ENCODE results near the gene ETS2.
A peak's percentile ranks its signal among the peaks of the same experiment; 100 is the strongest.

Gene ETS2

DNA sequence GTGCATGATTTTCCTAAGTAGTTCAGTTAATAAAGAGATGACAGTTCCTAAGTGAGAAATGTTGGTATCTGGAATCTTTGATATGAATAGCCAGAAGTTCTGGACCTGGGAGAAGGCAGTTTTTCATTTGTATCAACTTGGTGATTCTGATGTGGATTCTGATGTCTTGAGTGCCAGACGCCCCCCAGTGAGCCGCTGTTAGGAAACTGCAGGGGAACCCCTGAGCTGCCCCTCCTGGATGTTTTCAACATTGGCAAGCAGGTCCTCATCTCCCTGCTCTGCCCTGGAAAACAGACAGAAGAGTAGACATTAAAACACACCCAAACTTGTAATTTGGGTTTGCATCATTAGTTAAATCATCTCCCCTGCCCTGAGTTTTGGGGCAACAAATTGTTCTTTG, 7.4 kb downstream of the ETS2 start:
- H3K36me3 ChIP-seq (ENCODE audit: control insufficient read depth, insufficient read depth, low read length) = peaks cover 69% of the 10 kb centered on the region
- H3K4me1 ChIP-seq (ENCODE audit: control insufficient read depth, insufficient read depth, low read length) = peaks cover 65% of the 10 kb centered on the region
- H3K27ac ChIP-seq (ENCODE audit: low read depth, low read length) = peak overlapping the region; percentile 96

DNA sequence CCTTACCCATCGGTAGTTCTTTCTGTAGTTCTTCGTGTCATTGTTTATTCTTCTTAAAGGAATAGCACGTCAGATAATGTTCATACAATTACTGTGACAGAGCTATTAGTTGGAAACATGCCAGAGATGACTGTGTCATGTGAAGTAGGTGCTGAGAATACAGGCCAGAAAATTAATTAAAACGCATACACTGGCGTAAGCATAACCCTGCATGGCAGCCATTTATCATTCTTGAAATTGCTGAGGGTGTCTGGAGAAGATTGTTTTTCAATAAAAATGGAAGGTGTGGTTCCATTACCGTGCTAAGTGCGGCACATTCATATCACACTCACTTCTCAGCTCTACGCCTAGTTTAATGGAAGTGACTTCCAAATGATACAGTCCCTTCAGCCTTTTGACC, 7.8 kb downstream of the ETS2 start:
- Histone ChIP-seq H3K9ac (ENCODE audit: low read length) (peak overlapping the region; percentile 67), H3K36me3 (ENCODE audit: control insufficient read depth, insufficient read depth, low read length) (peaks cover 73% of the 10 kb centered on the region), H3K4me1 (ENCODE audit: control insufficient read depth, insufficient read depth, low read length) (peaks cover 61% of the 10 kb centered on the region), H3K4me3 (ENCODE audit: low read depth, low read length) (peak overlapping the region; percentile 36; the same call in 1 of the 2 replicates), H3K27ac (ENCODE audit: low read depth, low read length) (peak overlapping the region; percentile 96; the same call in 1 of the 2 replicates), H3K27me3 (ENCODE audit: control insufficient read depth, insufficient read depth, low read length) (no peaks in the 10 kb centered on the region), H3K9me3 (ENCODE audit: control insufficient read depth, insufficient read depth, low read depth, low read length) (no peaks in the 10 kb centered on the region)

More for the DNA sequence above, 7.4 kb downstream of the ETS2 start:
- H3K9me3 ChIP-seq (ENCODE audit: control insufficient read depth, insufficient read depth, low read depth, low read length) = no peaks in the 10 kb centered on the region
- H3K27me3 ChIP-seq (ENCODE audit: control insufficient read depth, insufficient read depth, low read length) = no peaks in the 10 kb centered on the region
- H3K4me3 ChIP-seq (ENCODE audit: low read depth, low read length) = peak overlapping the region; percentile 36; the same call in 1 of the 2 replicates
- peak overlapping the region; percentile 67 for H3K9ac ChIP-seq (ENCODE audit: low read length)

- peak overlapping the region; percentile 58; the same call in 1 of the 2 replicates for H3K27ac ChIP-seq (ENCODE audit: low read depth, low read length)
- H3K4me1 ChIP-seq (ENCODE audit: control insufficient read depth, insufficient read depth, low read length) = peaks cover 52% of the 10 kb centered on the region
- peaks cover 81% of the 10 kb centered on the region for H3K36me3 ChIP-seq (ENCODE audit: control insufficient read depth, insufficient read depth, low read length)
- H3K4me3 ChIP-seq (ENCODE audit: low read depth, low read length) = peak overlapping the region; percentile 9; the same call in 1 of the 2 replicates
- no peaks in the 10 kb centered on the region for H3K9me3 ChIP-seq (ENCODE audit: control insufficient read depth, insufficient read depth, low read depth, low read length)
- no peaks in the 10 kb centered on the region for H3K27me3 ChIP-seq (ENCODE audit: control insufficient read depth, insufficient read depth, low read length)
- H3K9ac ChIP-seq (ENCODE audit: low read length) = peak overlapping the region; percentile 60
Observed at GRCh38 chr21:38814126-38815059, 8.7 kb downstream of the ETS2 start.

DNA sequence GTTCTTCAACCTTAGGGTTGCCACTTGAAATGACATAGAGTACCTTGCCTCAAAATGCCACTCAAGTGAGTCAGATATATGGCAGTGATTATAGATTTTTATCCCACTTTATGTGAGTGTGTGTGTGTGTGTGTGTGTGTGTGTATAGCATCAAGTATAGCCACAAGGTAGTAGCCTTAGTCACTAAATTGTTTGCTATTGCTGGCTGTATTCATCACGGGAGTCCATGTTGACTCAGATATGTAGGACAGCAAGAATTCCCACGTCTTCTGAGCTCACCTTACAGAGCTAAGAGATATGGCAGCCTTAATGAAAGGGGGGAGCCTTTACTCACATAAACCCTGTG, 9.3 kb downstream of the ETS2 start:
- peak overlapping the region; percentile 60 for H3K9ac ChIP-seq (ENCODE audit: low read length)
- no peaks in the 10 kb centered on the region for H3K9me3 ChIP-seq (ENCODE audit: control insufficient read depth, insufficient read depth, low read depth, low read length)
- H3K4me1 ChIP-seq (ENCODE audit: control insufficient read depth, insufficient read depth, low read length) = peaks cover 47% of the 10 kb centered on the region
- H3K27ac ChIP-seq (ENCODE audit: low read depth, low read length) = peak overlapping the region; percentile 58; the same call in 1 of the 2 replicates
- no peak overlapping the region for H3K4me3 ChIP-seq (ENCODE audit: low read depth, low read length)
- no peaks in the 10 kb centered on the region for H3K27me3 ChIP-seq (ENCODE audit: control insufficient read depth, insufficient read depth, low read length)
- H3K36me3 ChIP-seq (ENCODE audit: control insufficient read depth, insufficient read depth, low read length) = peaks cover 84% of the 10 kb centered on the region

DNA sequence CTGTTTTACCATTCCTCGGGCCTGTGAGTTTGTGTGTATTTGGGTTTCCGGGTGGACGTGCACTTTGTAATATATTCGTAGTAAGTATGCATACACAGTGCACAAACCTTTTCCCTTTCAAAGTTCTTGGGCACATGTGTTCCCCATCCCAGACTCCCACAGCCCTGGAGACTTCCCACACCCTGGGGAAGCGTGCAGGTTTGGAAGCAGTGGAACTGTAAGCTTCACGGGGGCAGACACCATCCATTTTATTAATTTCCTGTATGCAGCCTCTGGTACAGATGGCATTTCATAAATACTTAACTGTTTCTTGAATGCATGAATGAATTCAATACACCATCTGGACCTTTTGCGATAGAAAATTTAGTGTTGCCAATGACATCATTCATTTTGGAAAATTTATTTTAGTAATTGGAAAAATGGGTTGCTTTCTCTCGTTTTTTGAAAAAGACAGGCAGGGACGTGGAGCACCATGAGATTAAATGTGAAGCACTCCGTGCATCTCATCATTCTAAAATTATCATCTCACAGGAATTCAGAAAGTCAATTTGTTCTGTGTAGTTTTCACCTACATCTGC, 10.8 kb downstream of the ETS2 start:
- Histone ChIP-seq H3K9ac (ENCODE audit: low read length) (no peak overlapping the region), H3K27ac (ENCODE audit: low read depth, low read length) (no peak overlapping the region), H3K36me3 (ENCODE audit: control insufficient read depth, insufficient read depth, low read length) (peaks cover 89% of the 10 kb centered on the region), H3K4me3 (ENCODE audit: low read depth, low read length) (no peak overlapping the region), H3K4me1 (ENCODE audit: control insufficient read depth, insufficient read depth, low read length) (peaks cover 33% of the 10 kb centered on the region), H3K9me3 (ENCODE audit: control insufficient read depth, insufficient read depth, low read depth, low read length) (no peaks in the 10 kb centered on the region), H3K27me3 (ENCODE audit: control insufficient read depth, insufficient read depth, low read length) (no peaks in the 10 kb centered on the region)

- no peak overlapping the region for H3K9ac ChIP-seq (ENCODE audit: low read length)
- no peaks in the 10 kb centered on the region for H3K9me3 ChIP-seq (ENCODE audit: control insufficient read depth, insufficient read depth, low read depth, low read length)
- H3K4me3 ChIP-seq (ENCODE audit: low read depth, low read length) = no peak overlapping the region
- H3K4me1 ChIP-seq (ENCODE audit: control insufficient read depth, insufficient read depth, low read length) = peaks cover 22% of the 10 kb centered on the region
- peaks cover 95% of the 10 kb centered on the region for H3K36me3 ChIP-seq (ENCODE audit: control insufficient read depth, insufficient read depth, low read length)
- no peak overlapping the region for H3K27ac ChIP-seq (ENCODE audit: low read depth, low read length)
- H3K27me3 ChIP-seq (ENCODE audit: control insufficient read depth, insufficient read depth, low read length) = no peaks in the 10 kb centered on the region
Observed at GRCh38 chr21:38817371-38818324, 11.9 kb downstream of the ETS2 start.

DNA sequence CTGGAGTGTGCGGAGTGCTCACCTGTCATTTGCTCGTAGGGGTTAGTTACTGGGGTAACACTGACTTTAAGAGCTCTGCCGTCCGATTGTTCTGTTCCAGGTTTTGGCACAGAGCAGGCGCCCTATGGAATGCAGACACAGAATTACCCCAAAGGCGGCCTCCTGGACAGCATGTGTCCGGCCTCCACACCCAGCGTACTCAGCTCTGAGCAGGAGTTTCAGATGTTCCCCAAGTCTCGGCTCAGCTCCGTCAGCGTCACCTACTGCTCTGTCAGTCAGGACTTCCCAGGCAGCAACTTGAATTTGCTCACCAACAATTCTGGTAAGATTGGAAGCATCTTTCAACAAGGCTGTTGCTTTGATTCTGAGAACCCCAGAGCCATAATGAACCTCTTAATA, 12.6 kb downstream of the ETS2 start:
- H3K4me1 ChIP-seq (ENCODE audit: control insufficient read depth, insufficient read depth, low read length) = peaks cover 16% of the 10 kb centered on the region
- H3K27me3 ChIP-seq (ENCODE audit: control insufficient read depth, insufficient read depth, low read length) = no peaks in the 10 kb centered on the region
- H3K36me3 ChIP-seq (ENCODE audit: control insufficient read depth, insufficient read depth, low read length) = peaks cover 95% of the 10 kb centered on the region
- H3K4me3 ChIP-seq (ENCODE audit: low read depth, low read length) = no peak overlapping the region
- H3K9ac ChIP-seq (ENCODE audit: low read length) = no peak overlapping the region
- no peaks in the 10 kb centered on the region for H3K9me3 ChIP-seq (ENCODE audit: control insufficient read depth, insufficient read depth, low read depth, low read length)
- no peak overlapping the region for H3K27ac ChIP-seq (ENCODE audit: low read depth, low read length)

- Histone ChIP-seq H3K9ac (ENCODE audit: low read length) (no peak overlapping the region), H3K4me1 (ENCODE audit: control insufficient read depth, insufficient read depth, low read length) (peaks cover 8% of the 10 kb centered on the region), H3K27ac (ENCODE audit: low read depth, low read length) (no peak overlapping the region), H3K4me3 (ENCODE audit: low read depth, low read length) (no peak overlapping the region), H3K27me3 (ENCODE audit: control insufficient read depth, insufficient read depth, low read length) (no peaks in the 10 kb centered on the region), H3K9me3 (ENCODE audit: control insufficient read depth, insufficient read depth, low read depth, low read length) (no peaks in the 10 kb centered on the region), H3K36me3 (ENCODE audit: control insufficient read depth, insufficient read depth, low read length) (peaks cover 97% of the 10 kb centered on the region)
Observed at GRCh38 chr21:38819051-38819718, 13.5 kb downstream of the ETS2 start.

GRCh38 chr21:38819719-38820159, 14.0 kb downstream of the ETS2 start:
- H3K4me3 ChIP-seq (ENCODE audit: low read depth, low read length) = no peak overlapping the region
- peaks cover 97% of the 10 kb centered on the region for H3K36me3 ChIP-seq (ENCODE audit: control insufficient read depth, insufficient read depth, low read length)
- H3K4me1 ChIP-seq (ENCODE audit: control insufficient read depth, insufficient read depth, low read length) = peaks cover 2% of the 10 kb centered on the region; the same call in 1 of the 2 replicates
- no peaks in the 10 kb centered on the region for H3K27me3 ChIP-seq (ENCODE audit: control insufficient read depth, insufficient read depth, low read length)
- no peaks in the 10 kb centered on the region for H3K9me3 ChIP-seq (ENCODE audit: control insufficient read depth, insufficient read depth, low read depth, low read length)
- H3K27ac ChIP-seq (ENCODE audit: low read depth, low read length) = no peak overlapping the region
- H3K9ac ChIP-seq (ENCODE audit: low read length) = no peak overlapping the region

Data from HUES6 (cell line).